GM19023 (cell line): ENCODE data around the gene EGLN3.
"Not testable (repeated sequence)": the region's sequence is repeated elsewhere in the genome, so short reads cannot be mapped to it uniquely, and the experiment has no call there.

Experiments
- ATAC-seq: cut with Tn5 transposase; IDR thresholded peaks from one replicate; pipeline ENCODE4 v1.9.1; 2021; ENCODE audit warnings: mild to moderate bottlenecking, moderate library complexity; ENCODE audit not compliant: unreplicated experiment

Gene EGLN3

DNA sequence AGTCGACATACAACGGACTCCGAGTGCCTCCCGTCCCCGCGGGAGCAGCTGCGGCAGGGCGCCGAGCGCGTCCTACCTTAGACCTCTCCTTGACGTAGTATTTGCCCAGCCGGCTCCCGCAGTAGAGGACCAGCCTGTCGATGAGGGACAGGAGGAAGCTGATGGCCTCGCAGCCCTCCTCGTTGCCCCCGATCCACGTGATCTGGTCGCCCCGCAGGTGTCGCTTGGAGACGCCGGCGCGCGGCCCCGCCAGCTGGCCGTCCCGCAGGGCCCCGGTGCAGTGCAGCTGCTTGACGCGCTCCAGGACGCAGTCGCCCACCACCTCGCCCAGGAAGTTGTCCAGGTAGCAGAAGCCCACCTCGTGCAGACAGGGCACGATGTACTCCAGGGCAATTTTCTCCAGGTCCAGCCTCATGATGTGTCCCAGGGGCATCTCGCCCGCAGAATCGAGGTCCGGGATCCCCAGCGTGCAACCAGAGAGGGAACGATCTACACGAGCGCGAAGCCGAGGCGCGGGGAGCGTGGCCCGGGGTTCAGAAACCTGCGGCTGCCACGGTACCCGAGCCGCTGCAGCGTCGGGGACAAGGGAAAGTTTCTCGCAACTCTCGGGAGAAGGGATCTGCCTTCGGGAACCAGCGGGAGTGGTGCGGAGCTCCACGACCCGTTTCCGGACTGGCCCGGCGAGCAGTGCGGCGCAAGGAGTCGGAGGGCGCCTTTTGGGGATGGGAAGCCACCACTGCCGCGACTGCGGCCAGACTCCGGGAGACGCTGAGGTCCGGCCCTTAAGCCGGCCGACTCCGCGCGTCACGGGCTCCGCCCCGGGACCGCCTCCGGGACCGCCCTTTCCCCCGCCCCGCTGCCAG, at the start of gene EGLN3:
Gene EGLN3, minus strand, starts transcription at position 755 of the 863 bp plus-strand sequence. Its CDS starts 322 bp downstream, at position 433.
- peak; percentile 90 for ATAC-seq

DNA sequence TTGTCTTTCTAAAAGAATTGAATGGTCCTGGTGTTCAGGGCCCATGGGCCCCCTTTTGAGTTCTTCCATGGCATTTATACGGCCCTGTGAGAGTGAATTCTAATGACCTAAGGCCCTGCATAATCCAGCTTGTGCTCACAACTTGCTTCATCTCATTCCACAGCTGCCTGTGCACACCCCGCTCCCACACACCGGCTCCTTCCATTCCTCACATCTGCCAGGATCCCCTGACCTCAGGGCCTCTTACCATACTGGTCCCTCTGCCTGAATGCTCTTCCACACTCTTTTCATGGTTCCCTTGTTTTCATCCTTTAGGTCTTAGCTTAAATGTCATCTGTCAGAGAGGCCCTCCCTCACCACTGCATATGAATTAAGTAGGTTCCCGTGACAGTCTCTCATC, 49.5 kb upstream of the EGLN3 start:
- ATAC-seq: no peak

DNA sequence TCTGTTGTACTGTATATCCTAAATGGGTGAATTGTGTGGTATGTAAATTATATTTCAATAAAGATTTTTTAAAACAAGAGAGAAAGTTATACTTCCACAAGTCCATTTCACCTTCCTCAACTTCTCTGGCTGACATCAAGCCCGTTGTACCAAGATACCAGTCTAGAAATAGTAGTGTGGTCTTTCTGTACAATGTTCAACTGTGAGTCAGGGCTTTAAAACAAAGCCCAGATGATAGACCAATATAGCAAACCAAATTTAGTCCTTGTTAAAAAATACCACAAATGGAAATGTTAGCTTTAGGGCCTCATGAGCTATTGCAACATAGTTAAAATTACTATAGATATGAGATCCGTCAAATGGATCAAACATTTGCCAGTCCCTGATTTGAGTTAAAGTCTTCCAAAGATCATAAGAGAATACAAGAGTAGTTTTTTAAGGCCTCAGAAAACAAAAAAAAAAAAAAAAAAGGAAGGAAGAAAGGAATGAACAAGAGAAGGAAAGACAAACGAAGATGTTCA, 49.0 kb upstream of the EGLN3 start:
- ATAC-seq: no peak

DNA sequence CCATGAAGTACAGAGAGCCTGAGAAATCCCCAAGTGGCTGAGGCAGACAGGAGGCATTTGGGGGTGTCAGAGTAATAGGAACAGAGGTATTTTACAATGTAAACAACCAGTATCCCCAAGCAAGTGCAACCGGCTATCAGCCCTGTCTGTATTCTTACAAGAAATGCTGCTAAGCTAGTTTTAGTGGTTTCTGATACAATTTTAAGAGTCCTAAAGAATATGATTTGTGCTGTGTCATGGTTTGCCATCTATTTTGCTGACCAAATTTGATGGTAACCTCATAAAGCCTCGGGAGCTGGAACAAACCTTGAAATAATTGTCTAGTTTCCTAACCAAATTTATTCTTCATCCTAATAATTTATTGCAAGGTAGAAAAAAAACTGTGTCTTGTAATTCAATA, 46.7 kb upstream of the EGLN3 start:
- no peak for ATAC-seq

DNA sequence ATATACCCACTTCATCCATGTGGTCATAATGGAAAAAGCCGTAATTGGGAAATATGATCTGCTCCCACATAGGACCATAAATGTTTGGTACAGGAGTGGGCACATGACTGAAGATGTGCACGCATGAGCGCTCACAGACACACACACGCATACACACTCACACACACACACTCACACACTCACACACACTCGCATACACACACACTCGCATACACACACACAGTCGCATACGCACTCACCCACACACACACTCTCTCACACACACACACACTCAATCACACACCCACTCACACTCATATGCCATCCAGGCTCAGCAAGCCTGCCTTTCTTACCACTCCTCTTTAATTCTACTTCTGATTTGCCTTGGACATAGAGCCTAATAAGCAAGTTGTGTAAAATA, 45.6 kb upstream of the EGLN3 start:
- no peak for ATAC-seq

DNA sequence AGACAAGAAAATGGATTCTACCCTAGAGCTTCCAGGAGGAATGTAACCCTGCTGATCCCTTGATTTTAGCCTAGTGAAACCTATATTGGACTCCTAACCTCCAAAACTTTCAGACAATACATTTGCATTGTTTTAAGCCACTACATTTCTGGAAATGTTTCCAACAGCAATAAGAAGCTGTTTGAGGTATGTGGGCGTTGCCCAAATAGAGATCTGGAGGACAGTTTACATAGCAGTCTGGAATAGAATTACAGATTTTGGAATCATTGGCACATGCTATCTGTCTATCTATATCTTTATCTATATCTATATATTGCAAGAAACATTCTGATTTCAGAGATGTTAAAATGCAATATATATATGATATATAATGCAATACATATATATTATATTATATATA, 42.4 kb upstream of the EGLN3 start:
- ATAC-seq: no peak

DNA sequence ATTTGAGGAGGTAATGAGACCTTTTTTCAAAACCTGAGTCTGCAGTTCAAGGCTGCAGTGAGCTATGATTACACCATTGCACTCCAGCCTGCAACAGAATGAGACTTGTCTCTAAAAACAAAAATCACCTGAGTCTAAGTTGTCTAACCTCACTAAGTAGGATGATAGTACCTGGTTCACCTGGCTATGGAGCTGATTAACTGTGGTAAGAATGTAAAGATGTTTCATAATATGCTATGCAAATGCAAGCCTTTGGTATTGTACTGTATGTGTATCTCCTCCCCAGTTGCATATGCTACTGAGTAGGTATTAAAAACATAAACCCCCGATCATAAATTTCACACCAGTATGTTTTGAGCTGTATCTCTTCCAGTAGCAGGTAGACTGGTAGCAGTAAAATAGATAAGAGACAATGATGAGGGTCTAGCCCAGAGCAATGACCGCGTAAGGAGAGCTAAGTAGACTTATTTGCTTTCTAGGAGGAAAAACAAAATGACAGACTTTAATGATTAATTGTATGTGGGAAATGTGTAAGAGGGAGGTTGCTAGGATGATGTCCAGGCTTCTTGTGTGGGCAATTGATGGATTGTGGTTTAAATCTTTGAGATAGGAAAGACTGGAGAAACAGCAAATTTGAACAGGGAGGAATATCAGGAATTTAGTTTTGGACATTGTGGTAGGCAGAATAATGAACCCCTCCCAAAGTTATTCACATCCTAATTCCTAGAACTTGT, 41.6 kb upstream of the EGLN3 start:
- no peak for ATAC-seq

DNA sequence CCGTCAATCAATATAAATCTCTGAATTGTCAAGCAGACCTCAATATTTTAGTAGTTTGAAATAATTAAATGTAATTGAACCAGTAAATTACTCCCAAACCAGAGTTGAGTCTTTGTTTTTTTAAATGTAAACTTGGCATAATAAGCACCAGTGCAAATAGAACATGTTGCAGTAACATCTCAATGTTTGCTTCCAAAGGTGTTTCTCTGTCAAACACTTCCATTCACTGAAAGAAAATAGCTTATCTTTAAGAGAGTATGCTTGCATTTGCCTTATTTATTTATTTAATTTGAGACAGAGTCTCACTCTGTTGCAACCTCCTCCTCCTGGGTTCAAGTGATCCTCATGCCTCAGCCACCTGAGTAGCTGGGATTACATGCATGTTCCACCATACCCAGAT, 39.9 kb upstream of the EGLN3 start:
- ATAC-seq: no peak

DNA sequence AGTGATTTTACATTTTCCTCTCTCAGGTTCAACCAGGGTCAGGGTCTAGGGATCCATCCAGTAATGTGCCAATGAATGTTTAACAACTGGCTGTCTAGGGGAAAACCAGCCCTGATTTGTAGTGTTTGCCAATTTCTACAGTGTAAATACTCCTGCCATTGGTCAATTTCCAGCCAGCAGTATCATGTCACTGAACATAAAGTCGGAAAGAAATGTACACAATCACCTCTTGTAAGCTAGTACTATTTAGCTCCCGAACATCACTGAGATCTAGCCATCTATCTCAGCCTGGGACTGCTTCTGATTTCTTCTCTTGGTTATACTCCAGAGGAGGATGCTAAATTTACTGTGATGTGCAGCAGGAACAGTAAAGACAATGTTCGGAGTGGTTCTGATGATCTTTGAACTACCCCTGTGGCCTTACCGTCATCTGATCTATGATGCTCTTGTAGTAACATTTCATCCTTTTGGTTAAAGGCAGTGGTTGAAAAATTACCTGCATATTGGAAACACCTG, 36.7 kb upstream of the EGLN3 start:
- no peak for ATAC-seq

DNA sequence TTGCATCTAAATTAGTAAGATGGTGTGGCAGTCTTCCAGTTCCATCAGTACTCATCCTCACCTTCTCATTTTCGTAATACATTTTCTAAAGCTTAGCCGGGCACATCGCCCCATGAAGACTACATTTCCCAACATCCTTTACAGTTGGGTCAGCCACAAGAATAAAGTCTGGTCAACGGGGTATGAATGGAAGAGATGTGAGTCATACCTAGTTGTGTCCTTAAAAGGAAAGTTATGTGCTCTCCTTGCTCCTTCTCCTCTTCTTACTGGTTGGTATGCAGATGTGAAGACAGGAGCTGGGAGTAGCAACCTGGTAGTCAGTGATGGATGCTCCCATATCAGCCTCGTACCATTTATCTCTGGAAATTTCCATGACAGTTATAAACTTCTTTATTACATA, 35.9 kb upstream of the EGLN3 start:
- no peak for ATAC-seq

DNA sequence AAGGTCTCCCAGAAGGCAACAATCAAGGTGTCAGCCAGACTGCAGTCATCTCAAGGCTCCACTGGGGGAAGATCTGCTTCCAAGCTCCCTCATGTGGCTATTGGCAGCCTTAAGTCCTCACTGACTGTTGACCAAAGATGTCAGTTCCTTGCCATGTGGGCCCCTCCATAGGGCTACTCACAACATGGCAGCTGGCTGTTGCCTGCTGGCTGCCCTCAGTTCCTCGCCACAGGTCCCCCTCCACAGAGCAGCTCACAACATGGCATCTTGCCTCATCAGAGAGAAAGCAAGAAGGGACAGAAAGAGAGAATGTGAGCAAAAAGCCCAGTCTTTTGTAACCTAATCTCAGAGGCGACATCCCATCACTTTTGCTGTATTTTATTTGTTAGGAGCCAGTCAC, 34.4 kb upstream of the EGLN3 start:
- ATAC-seq: no peak

DNA sequence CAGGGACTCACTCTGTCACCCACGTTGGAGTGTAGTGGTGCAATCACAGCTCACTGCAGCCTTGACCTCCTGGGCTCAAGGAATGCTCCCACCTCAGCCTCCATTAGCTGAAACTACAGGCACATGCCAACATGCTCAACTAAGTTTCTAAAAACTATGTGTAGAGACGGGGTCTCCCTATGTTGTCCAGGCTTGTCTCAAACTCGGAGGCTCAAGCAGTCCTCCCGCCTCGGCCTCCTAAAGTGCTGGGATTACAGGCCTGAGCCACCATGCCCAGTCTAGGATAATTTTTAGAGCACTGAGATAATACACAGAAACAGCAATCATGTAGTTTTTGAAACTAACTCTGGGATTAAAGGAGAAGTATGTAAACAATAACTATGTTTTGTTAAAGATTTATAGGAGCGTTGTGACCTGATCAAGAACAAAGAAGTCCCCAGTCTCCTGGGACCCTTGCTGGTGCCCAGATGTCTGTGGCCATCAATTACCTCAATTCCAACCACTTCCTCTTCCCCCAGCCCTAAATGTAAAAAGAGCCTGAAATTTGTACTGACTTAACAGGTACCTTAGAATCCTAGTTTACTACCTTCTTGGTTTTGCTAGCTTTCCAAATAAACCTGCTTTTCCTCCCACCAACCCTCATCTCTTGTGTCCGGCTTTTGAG, 28.9 kb upstream of the EGLN3 start:
- ATAC-seq: peak; percentile 73

DNA sequence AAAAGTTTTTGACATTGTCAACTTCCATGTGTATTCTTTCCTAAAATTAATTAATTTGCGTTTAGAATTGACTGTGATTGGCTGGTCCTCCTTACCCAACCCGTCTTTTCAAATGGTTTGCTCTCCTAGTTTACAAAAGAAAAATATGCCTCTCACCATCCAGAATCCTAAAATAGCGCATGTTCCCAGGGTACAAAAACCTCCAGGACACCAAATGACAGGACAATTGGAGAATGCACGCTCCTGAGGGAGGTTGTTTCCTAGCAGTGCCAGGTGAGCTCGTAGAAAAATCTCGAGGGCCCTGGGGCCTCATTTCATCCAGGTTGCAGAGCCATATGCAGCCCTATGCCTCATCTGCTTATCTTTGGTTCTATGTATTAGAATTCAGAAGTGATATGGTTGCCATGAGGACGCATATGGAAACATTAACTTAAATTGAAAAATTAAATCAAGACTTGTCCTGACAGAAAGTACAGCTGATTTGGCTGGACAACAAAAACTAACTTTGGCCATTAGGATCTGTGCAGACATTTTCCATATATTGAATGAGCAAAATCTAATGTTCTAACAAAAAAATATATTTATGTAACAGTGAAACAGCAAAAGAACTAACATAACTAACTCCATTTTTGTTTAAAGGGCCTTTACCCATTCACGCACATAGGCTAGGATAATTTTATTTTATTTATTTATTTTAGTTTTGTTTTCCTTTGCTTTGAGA, 28.2 kb upstream of the EGLN3 start:
- ATAC-seq: no peak

DNA sequence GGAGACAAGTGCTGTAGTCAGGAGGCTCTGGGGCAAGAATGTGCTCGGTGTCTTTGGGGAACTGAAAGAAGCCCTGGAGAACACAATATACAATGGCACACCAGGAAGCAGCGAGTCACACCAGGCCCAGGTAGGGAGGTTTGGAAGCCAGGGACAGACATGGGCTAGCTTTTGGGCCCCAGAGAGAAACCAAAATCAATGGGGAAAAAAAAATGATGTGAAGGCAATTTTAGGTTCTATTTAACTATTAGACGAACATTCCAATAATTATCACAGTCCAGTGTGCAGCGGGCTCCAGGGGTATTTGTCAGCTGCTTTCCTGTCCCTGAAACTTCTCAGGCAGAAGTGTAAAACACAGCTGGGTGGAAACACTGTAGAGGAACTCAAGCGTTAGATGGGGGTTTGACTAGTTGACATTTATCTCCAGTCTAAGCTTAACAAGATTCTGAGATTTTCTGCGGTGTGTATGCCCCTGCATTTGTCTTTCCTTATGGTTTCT, 21.8 kb upstream of the EGLN3 start:
- peak; percentile 83 for ATAC-seq

DNA sequence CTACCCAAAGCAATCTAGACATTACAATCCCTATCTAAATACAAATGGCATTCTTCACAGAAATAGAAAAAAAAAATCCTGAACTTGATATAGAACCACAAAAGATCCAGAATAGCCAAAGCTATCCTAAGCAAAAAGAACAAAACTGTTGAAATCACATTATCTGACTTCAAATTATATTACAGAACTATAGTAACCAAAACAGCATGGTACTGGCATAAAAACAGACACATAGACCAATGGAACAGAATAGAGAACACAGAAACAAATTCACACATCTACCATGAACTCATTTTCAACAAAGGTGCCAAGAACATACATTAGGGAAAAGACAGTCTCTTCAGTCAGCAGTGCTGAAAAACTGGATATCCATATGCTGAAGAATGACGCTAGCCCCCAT, 19.0 kb upstream of the EGLN3 start:
- ATAC-seq: not testable (repeated sequence)

DNA sequence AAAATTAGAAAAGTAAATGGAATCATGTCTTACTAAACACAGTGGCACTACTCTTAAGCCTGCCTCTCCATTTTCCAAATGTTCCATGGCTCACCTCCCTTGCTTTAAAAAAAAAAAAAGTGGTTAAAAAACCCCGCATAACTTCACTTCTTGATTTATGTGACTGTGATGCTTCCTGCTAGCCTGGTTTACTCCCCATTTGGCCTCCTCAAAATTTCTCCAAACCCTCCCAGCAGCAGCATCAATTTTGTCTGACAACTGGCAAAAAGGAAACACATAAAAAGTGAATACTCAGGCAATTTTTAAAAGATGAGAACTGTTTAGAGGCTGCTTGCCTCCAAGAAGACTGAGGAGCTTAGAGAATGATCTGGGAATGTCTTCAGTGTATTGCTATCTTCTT, 17.8 kb upstream of the EGLN3 start:
- ATAC-seq: no peak

DNA sequence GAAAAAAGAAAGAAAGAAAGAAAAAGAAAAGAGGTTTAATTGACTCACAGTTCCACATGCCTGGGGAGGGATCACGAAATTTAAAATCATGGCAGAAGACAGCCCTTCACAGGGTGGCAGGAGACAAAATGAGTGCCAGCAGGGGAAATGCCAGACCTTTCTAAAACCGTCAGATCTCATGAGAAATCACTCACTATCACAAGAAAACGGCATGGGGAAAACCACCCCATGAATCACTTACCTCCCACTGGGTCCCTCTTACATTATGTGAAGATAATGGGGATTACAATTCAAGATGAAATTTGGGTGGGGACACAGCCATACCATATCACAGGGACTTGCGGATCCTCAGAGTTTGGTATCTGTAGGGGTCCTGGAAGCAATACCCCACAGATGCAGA, 16.3 kb upstream of the EGLN3 start:
- ATAC-seq: no peak

DNA sequence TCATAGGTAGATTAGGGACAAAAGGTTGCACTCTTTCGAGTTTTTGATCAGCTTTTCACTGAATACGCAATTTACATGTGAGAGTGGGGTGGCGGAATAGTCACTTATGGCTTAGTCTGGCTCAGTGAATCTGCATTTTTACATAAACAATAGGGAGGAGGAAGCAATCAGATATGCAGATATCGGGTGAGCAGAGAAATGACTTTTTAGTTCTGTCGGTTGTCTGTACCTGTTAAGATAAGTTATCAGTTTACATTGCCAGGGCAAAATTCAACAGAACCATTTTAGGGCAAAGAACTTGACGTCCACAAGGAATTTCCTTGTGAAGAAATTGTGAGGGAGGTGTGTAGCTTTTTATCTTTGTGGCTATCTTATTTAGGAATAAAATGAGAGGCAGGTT, 15.4 kb upstream of the EGLN3 start:
- ATAC-seq: no peak

DNA sequence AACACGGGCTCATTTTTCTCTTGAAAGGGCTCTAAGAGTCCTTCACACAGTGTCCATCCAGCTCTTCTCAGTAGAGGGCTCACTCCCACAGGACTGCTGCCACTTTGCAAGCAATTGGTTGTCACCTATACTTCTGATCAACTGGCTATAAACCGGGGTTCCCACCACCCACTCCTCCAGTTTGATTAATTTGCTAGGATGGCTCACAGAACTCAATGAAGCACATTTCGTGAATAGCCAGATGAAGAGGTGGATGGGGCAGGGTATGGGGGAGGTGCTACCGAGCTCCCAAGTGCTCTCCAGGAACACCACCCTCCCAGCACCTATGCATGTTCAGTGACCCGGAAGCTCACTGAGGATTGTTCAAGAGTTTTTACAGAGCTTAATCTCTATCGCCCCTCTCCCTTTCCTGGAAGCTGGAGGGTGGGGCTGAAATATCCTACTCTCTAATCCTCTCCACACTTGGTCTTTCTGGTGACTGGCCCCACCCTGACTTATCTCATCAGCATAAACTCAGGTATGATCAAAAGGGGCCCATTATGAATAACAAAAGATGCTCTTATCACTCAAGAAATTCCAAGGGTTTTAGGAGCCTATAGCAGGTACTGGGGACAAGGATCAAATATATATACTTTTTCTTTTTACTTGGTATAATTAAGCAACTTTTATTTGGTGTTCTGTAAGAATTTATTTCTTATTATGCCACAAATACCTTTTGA, 13.9 kb upstream of the EGLN3 start:
- ATAC-seq: no peak

DNA sequence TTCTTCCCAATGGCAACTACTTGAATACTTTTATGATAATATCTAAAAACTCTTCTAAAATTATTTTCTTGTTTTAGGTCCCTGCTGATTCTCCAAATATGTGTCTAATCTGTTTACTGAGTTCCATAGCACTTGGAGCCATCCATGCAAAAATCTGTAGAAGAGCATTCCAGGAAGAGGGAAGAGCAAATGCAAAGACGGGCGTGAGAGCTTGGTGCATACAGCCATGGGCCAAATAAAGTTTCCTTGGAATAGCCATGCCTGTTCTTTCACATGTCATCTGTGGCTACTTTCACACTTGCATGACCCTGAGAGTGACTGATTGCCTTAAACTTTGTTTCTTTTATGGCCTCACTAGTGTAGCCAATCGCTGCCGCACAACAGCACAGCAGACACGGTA, 13.0 kb upstream of the EGLN3 start:
- ATAC-seq: no peak
